A549 treated with GW870086 at 1 μM for 4 hours (cell line): ENCODE data around the gene KCNG2. TPM values are rescaled to one million over a fixed set of nuclear protein-coding genes. Genes with fewer than 3 reads are reported as not detected.

Experiments used
- total RNA-seq: library from RNA; stranded (reverse); fragments of 200-300 nt; extraction: Qiagen RNA extraction; gene quantifications from 5 replicates; pipeline ENCODE4 v1.2.3, GENCODE V29; 2022; ENCODE audit warnings: low read depth

KCNG2 gene, protein sequence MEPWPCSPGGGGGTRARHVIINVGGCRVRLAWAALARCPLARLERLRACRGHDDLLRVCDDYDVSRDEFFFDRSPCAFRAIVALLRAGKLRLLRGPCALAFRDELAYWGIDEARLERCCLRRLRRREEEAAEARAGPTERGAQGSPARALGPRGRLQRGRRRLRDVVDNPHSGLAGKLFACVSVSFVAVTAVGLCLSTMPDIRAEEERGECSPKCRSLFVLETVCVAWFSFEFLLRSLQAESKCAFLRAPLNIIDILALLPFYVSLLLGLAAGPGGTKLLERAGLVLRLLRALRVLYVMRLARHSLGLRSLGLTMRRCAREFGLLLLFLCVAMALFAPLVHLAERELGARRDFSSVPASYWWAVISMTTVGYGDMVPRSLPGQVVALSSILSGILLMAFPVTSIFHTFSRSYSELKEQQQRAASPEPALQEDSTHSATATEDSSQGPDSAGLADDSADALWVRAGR
- not detected in 5 replicates for total RNA-seq

GRCh38 chr18:79797518-79798345, at the start of gene KCNG2:
KCNG2 (plus strand) TSS chr18:79797938; CDS start chr18:79863668, 65,730 bp downstream.

Other genes with a start within 250 kb of the KCNG2 start
- gene CTDP1, start 118.1 kb upstream of the KCNG2 start, total RNA-seq: 13.8 to 15.8 TPM (median 15.5 TPM) in 5 replicates
- gene SLC66A2, start 153.7 kb downstream of the KCNG2 start, total RNA-seq: 12.9 to 19.7 TPM (median 18.0 TPM) in 5 replicates
- 11.9 to 14.9 TPM (median 12.9 TPM) in 5 replicates for gene HSBP1L1, start 166.7 kb downstream of the KCNG2 start, total RNA-seq
- 95.9 to 174 TPM (median 146 TPM) in 5 replicates for gene TXNL4A, start 190.6 kb downstream of the KCNG2 start, total RNA-seq
- 28.5 to 31.0 TPM (median 29.7 TPM) in 5 replicates for gene RBFA, start 236.5 kb downstream of the KCNG2 start, total RNA-seq